Subcutaneous abdominal adipose tissue (tissue), 5 donors: ENCODE results near the gene TNFSF8.

Source experiments
- H3K27ac ChIP-seq: one replicate; pipeline ENCODE4 v1.7.0; 2013; ENCODE audit warnings: low read depth, mild to moderate bottlenecking, inconsistent platforms, low read length, moderate library complexity
- H3K27me3 ChIP-seq, 5 donors: one replicate each; pipeline ENCODE4 v1.7.0; 2013; ENCODE audit warnings: low read length in 5 of 5, inconsistent platforms in 1 of 5; ENCODE audit not compliant: control insufficient read depth in 5 of 5, insufficient read depth in 4 of 5
- H3K36me3 ChIP-seq, 5 donors: one replicate each; pipeline ENCODE4 v1.7.0; 2013; ENCODE audit warnings: low read length in 5 of 5; ENCODE audit not compliant: control insufficient read depth in 5 of 5, insufficient read depth in 5 of 5
- H3K4me1 ChIP-seq, 5 donors: one replicate each; pipeline ENCODE4 v1.7.0; 2013; ENCODE audit warnings: low read length in 5 of 5, mild to moderate bottlenecking in 3 of 5, moderate library complexity in 1 of 5; ENCODE audit not compliant: control insufficient read depth in 5 of 5, insufficient read depth in 5 of 5
- H3K4me3 ChIP-seq, 5 donors: one replicate each; pipeline ENCODE4 v1.7.0; 2013; ENCODE audit warnings: low read length in 5 of 5, low read depth in 1 of 5
- H3K9ac ChIP-seq, 5 donors: one replicate each; pipeline ENCODE4 v1.7.0; 2013; ENCODE audit warnings: low read length in 5 of 5, mild to moderate bottlenecking in 4 of 5, moderate library complexity in 3 of 5
- H3K9me3 ChIP-seq, 5 donors: one replicate each; pipeline ENCODE4 v1.7.0; 2013; ENCODE audit warnings: low read length in 5 of 5; ENCODE audit not compliant: control insufficient read depth in 5 of 5
- donor health status: healthy.
- donor health status: healthy.
- donor health status: healthy.
- donor health status: healthy.
- donor health status: healthy.

TNFSF8 gene

GRCh38 chr9:114910541-114910940, 19.9 kb downstream of the TNFSF8 start:
- H3K36me3 ChIP-seq = no peaks in the 10 kb centered on the region
- no peak overlapping the region for H3K27ac ChIP-seq
- H3K4me1 ChIP-seq = peaks cover 0 to 6% (median 0%) of the 10 kb centered on the region in 5 donors
- no peaks in the 10 kb centered on the region for H3K27me3 ChIP-seq
- no peak overlapping the region for H3K9ac ChIP-seq
- no peaks in the 10 kb centered on the region for H3K9me3 ChIP-seq
- no peak overlapping the region for H3K4me3 ChIP-seq

GRCh38 chr9:114909661-114910060, 20.7 kb downstream of the TNFSF8 start:
- no peaks in the 10 kb centered on the region for H3K9me3 ChIP-seq
- H3K4me1 ChIP-seq = peaks cover 0 to 3% (median 0%) of the 10 kb centered on the region in 5 donors
- H3K4me3 ChIP-seq = no peak overlapping the region
- H3K9ac ChIP-seq = no peak overlapping the region
- H3K36me3 ChIP-seq = no peaks in the 10 kb centered on the region
- H3K27ac ChIP-seq = no peak overlapping the region
- no peaks in the 10 kb centered on the region for H3K27me3 ChIP-seq

DNA sequence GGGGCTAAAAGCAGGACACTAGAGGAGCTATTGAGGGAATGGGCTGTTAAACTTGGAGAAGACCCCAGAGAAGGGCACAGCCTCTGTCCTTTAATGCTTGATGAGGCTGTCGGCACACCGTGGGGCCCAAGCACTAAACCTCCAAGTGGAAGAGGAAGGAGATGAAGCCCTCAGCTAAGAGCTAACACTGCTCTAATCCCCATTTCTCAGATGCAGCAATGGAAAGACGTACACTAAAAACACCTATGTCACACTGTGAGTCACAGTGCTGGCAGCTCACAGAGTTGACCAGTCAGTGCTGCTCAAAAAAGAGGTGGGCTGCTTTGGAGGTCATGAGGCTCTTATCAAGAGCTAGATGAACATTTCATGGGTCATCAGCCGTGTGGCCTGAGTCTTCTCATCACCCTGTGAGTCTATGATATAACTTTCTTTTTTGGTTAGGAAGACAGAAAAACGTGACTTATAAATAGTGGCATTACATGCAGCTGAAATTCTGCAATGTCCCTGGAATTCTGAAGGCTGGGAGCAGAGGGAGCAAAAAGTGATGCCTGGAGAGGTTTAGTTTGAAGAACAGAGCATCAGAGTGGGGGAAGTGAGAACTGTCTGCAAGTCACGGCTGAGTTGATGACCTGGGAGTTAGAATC, 21.5 kb downstream of the TNFSF8 start:
- H3K27ac ChIP-seq = no peak overlapping the region
- H3K9ac ChIP-seq = no peak overlapping the region

DNA sequence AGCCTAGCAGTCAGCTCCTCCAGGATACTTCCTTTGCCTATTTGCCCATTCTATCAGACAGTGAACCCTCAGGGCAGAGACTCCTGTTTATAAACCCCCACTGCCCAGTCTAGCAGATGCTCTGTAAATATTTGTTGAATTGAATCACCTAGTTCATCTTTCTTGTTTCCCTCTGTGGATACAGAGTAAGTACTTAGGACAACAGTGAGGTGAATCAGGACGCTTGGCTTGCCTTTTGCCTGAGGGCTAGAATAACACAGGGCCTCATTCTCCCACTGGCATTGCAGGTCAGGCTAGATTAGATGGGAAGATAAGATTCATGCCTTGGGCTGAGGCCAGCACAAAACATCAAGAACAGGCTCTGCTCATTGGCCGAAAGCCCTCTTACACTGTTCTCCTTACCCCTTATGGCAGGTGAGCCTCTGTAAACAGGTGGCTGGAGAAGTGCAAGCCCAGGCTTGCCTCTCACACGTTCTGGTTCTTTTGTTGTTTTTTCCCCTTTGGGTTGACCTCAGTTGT, 22.2 kb downstream of the TNFSF8 start:
- H3K36me3 ChIP-seq = no peaks in the 10 kb centered on the region
- no peaks in the 10 kb centered on the region for H3K27me3 ChIP-seq
- H3K4me3 ChIP-seq = no peak overlapping the region
- H3K9ac ChIP-seq = no peak overlapping the region
- H3K4me1 ChIP-seq = no peaks in the 10 kb centered on the region
- H3K9me3 ChIP-seq = no peaks in the 10 kb centered on the region
- no peak overlapping the region for H3K27ac ChIP-seq

More for the DNA sequence above, 21.5 kb downstream of the TNFSF8 start:
- Histone ChIP-seq H3K9me3 (no peaks in the 10 kb centered on the region), H3K4me1 (no peaks in the 10 kb centered on the region), H3K4me3 (no peak overlapping the region), H3K36me3 (no peaks in the 10 kb centered on the region), H3K27me3 (no peaks in the 10 kb centered on the region)

DNA sequence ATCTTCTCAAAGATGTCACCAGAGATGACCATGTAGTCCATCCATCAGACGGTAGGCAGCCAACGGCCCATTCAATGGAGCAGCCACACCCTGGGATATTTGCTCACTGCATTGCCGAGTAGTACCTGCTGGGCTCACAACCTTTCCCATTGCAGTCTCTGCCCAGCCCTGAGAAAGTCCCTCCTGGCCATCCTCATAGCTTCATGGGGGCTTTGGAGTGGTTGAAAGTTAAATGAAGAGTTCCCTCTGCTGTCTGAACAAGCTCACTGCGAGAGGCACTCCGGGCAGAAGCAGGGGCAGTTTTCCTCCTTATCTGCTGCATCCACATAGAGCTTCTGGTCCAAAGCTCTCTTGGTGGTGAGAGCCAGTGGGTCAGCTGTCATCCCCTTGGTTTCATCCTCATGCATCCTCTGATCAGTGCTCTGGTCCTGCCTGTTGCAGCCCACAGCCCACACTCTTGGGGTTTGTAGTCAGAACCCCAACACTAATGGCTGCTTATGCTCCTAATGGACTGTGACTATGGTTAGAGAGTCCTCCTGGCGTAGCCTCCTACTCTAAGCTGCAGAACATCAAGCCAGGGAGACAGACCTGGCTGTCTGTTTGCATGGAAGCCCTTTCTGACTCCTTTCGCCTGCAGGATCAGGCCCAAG, 23.3 kb downstream of the TNFSF8 start:
- no peak overlapping the region for H3K27ac ChIP-seq
- H3K4me3 ChIP-seq = no peak overlapping the region
- no peaks in the 10 kb centered on the region for H3K4me1 ChIP-seq
- no peaks in the 10 kb centered on the region for H3K9me3 ChIP-seq
- no peaks in the 10 kb centered on the region for H3K27me3 ChIP-seq
- H3K36me3 ChIP-seq = no peaks in the 10 kb centered on the region
- H3K9ac ChIP-seq = no peak overlapping the region

DNA sequence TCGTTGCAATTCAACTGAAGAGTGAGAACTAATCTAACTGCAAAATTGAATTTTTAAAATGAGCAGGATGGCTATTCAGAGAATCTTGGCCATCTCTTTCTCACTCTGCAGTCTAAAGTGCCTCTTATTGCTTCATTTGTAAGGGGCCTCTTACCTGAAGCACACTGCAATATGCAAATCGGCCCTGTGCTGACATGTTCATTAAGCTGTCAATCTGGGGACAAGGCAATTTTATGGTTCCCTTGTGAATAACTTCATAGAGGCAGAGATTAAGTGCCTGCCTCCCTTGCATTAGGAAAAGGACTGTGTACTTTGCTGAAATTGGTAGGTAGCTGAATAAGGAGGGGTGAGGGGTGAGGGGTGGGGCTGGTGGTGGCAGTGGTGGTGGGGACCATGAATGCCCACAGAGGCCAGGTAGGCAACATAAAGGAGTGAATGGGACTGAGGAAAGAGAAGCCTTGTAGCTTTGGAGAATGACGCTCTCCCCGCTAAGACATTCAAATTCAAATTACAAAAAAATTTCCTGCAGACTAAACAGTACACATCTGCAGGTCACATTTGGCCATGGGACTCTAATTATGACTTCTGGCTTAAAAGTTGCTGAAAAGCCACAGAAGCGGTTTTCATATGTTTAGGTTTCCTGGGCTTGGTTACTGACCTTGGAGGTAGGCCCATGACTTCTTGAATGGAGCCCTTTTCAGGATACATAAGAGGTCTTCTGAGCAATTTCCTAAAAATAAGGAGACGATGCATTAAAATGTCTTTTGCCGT, 25.0 kb downstream of the TNFSF8 start:
- Histone ChIP-seq H3K27me3 (no peaks in the 10 kb centered on the region), H3K4me1 (no peaks in the 10 kb centered on the region), H3K9ac (no peak overlapping the region), H3K36me3 (no peaks in the 10 kb centered on the region), H3K27ac (no peak overlapping the region), H3K4me3 (no peak overlapping the region), H3K9me3 (no peaks in the 10 kb centered on the region)

DNA sequence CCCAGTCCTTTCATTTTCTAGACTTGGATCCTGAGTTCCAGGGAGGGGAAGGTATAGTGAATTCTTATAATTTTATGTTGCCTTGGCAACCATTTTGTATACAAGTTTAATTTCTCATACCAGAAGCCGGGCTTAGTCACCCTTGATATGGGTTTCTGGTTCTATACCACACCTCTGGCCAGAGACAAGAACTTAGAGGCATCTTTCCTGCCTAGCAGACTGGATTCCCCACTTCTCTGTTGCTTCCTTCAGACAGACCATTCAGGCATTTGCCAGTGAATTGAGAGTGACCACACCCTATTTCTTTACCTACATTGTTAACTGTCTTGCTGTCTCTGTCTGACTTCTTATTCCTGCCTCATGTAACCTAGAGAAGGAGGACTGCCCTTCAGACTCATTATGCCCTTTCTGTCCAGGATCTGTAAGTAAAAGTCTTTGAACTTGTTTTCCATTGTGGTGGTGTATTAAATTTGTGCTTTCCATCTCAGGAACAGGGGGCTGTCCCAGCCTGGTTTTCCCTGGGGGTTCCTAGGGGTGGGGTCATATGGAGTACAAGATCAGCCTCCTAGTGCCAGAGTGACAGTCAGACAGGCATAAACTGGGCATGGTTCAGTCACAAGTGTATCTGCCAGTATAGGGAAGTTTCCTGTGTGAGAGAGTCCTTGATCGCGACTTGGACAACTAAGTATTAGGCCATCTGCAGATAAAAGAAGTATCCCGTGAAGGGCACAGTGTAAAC, 27.4 kb downstream of the TNFSF8 start:
- Histone ChIP-seq H3K4me1 (peaks cover 4 to 19% (median 14%) of the 10 kb centered on the region in 5 donors), H3K27ac (no peak overlapping the region), H3K9ac (no peak overlapping the region), H3K9me3 (no peaks in the 10 kb centered on the region), H3K4me3 (no peak overlapping the region), H3K36me3 (no peaks in the 10 kb centered on the region), H3K27me3 (no peaks in the 10 kb centered on the region)

GRCh38 chr9:114900942-114901802, 29.2 kb downstream of the TNFSF8 start:
- H3K27ac ChIP-seq = no peak overlapping the region

DNA sequence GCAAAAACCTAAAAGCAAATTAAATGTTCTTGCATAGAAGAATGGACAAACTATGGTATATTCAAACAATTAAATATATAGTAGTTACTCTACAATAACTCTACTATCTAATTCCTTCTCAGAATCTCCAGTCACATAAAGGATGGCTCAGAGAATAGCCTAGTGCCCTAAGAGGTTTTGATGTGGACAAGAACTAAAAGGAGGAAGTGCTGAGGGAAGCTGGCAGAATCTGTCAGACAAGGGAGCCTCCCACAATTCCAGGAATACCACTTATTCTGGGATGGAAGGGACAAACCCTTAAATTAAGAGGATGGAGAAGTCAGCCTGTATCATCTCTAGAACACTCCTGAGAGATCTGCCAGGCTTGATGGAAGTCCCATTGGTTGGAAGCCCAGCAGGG, 30.4 kb downstream of the TNFSF8 start:
- H3K4me1 ChIP-seq = peaks cover 13 to 34% (median 25%) of the 10 kb centered on the region in 5 donors
- H3K27me3 ChIP-seq = no peaks in the 10 kb centered on the region
- H3K9me3 ChIP-seq = no peaks in the 10 kb centered on the region
- H3K4me3 ChIP-seq = no peak overlapping the region
- no peak overlapping the region for H3K27ac ChIP-seq
- no peaks in the 10 kb centered on the region for H3K36me3 ChIP-seq
- H3K9ac ChIP-seq = no peak overlapping the region

More at GRCh38 chr9:114900942-114901802, 29.2 kb downstream of the TNFSF8 start:
- H3K4me3 ChIP-seq = no peak overlapping the region
- H3K4me1 ChIP-seq = peaks cover 4 to 23% (median 14%) of the 10 kb centered on the region in 5 donors
- no peaks in the 10 kb centered on the region for H3K36me3 ChIP-seq
- no peak overlapping the region for H3K9ac ChIP-seq
- H3K27me3 ChIP-seq = no peaks in the 10 kb centered on the region
- H3K9me3 ChIP-seq = no peaks in the 10 kb centered on the region
